Liver (tissue), 9 donors: ENCODE results near the gene RNASE8. TPM values are rescaled to one million over a fixed set of nuclear protein-coding genes. Genes with fewer than 3 reads are reported as not detected.

Experiments
- DNase-seq: peaks from one replicate; pipeline ENCODE4 v3.0.0-alpha.2; 2017; ENCODE audit warnings: low spot score
- H3K27ac ChIP-seq, 2 donors: one replicate each; pipeline ENCODE4 v1.7.0; 2013; ENCODE audit warnings: inconsistent platforms in 2 of 2, low read length in 2 of 2, control low read depth in 1 of 2, low read depth in 1 of 2, mild to moderate bottlenecking in 1 of 2
- H3K27me3 ChIP-seq, 4 donors: one replicate each; pipeline versions ENCODE4 v1.6.1 to v1.7.0; 2013; ENCODE audit warnings: low read length in 3 of 4, inconsistent platforms in 1 of 4, mild to moderate bottlenecking in 1 of 4, moderate library complexity in 1 of 4; ENCODE audit not compliant: control insufficient read depth in 4 of 4, insufficient read depth in 4 of 4
- H3K36me3 ChIP-seq, 4 donors: one replicate each; pipeline versions ENCODE4 v1.6.1 to v1.7.0; 2013; ENCODE audit warnings: low read length in 3 of 4, mild to moderate bottlenecking in 3 of 4, low read depth in 1 of 4, moderate library complexity in 1 of 4; ENCODE audit not compliant: control insufficient read depth in 4 of 4, insufficient read depth in 3 of 4
- H3K4me1 ChIP-seq, 4 donors: one replicate each; pipeline versions ENCODE4 v1.6.1 to v1.7.0; 2013; ENCODE audit warnings: low read length in 3 of 4, mild to moderate bottlenecking in 3 of 4, moderate library complexity in 1 of 4; ENCODE audit not compliant: control insufficient read depth in 4 of 4, insufficient read depth in 4 of 4
- H3K4me3 ChIP-seq, 3 donors: one replicate each; pipeline versions ENCODE4 v1.6.1 to v1.7.0; 2013; ENCODE audit warnings: low read length in 3 of 3, control low read depth in 1 of 3, low read depth in 1 of 3, mild to moderate bottlenecking in 1 of 3
- H3K9ac ChIP-seq, 2 donors: one replicate each; pipeline ENCODE4 v1.7.0; 2013; ENCODE audit warnings: low read length in 2 of 2, mild to moderate bottlenecking in 2 of 2, moderate library complexity in 2 of 2, control low read depth in 1 of 2, low read depth in 1 of 2
- H3K9me3 ChIP-seq, 4 donors: one replicate each; pipeline versions ENCODE4 v1.6.1 to v1.7.0; 2013; ENCODE audit warnings: low read length in 3 of 4; ENCODE audit not compliant: control insufficient read depth in 4 of 4
- CTCF ChIP-seq: fragments of 150-350 bp; IDR thresholded peaks from 2 replicates; pipeline ENCODE4 v1.5.1; 2017; ENCODE audit warnings: improper control_type of control experiment, low read depth, low read length; ENCODE audit not compliant: missing input control
- EGR1 ChIP-seq, 2 donors: IDR thresholded peaks; 2 replicates each; pipeline ENCODE4 v1.6.1; 2016 to 2018; ENCODE audit warnings: antibody characterized with exemption in 2 of 2, low read depth in 2 of 2
- FOXA1 ChIP-seq: IDR thresholded peaks from 2 replicates; pipeline ENCODE4 v1.6.1; 2016; ENCODE audit warnings: antibody characterized with exemption
- FOXA2 ChIP-seq: IDR thresholded peaks from 2 replicates; pipeline ENCODE4 v1.6.1; 2016; ENCODE audit warnings: antibody characterized with exemption
- GABPA ChIP-seq, 2 donors: IDR thresholded peaks in 1 of 2; conservative IDR thresholded peaks in 1 of 2; 2 replicates each; pipeline ENCODE4 v1.6.1; 2016; ENCODE audit warnings: antibody characterized with exemption in 2 of 2, mild to moderate bottlenecking in 1 of 2, moderate library complexity in 1 of 2
- HNF4A ChIP-seq, 2 donors: conservative IDR thresholded peaks; 2 replicates each; pipeline ENCODE4 v1.6.1; 2016; ENCODE audit warnings: antibody characterized with exemption in 2 of 2, mild to moderate bottlenecking in 2 of 2
- HNF4G ChIP-seq: IDR thresholded peaks from 2 replicates; pipeline ENCODE4 v1.6.1; 2016; ENCODE audit warnings: antibody characterized with exemption
- JUND ChIP-seq, 2 donors: IDR thresholded peaks; 2 replicates each; pipeline ENCODE4 v1.6.1; 2016; ENCODE audit warnings: antibody characterized with exemption in 2 of 2
- NR2F2 ChIP-seq: IDR thresholded peaks from 2 replicates; pipeline ENCODE4 v1.6.1; 2016; ENCODE audit warnings: antibody characterized with exemption
- RAD21 ChIP-seq, 2 donors: IDR thresholded peaks; 2 replicates each; pipeline ENCODE4 v1.6.1; 2016; ENCODE audit warnings: antibody characterized with exemption in 2 of 2, mild to moderate bottlenecking in 2 of 2
- RXRA ChIP-seq, 2 donors: IDR thresholded peaks; 2 replicates each; pipeline ENCODE4 v1.6.1; 2017 to 2018; ENCODE audit warnings: antibody characterized with exemption in 2 of 2, mild to moderate bottlenecking in 1 of 2
- SP1 ChIP-seq: IDR thresholded peaks from 2 replicates; pipeline ENCODE4 v1.6.1; 2018; ENCODE audit warnings: antibody characterized with exemption, mild to moderate bottlenecking
- TAF1 ChIP-seq: conservative IDR thresholded peaks from 2 replicates; pipeline ENCODE4 v1.6.1; 2016; ENCODE audit warnings: antibody characterized with exemption, mild to moderate bottlenecking
- YY1 ChIP-seq: IDR thresholded peaks from 2 replicates; pipeline ENCODE4 v1.6.1; 2016; ENCODE audit warnings: antibody characterized with exemption, mild to moderate bottlenecking
- ZBTB33 ChIP-seq: IDR thresholded peaks from 2 replicates; pipeline ENCODE4 v1.6.1; 2016; ENCODE audit warnings: antibody characterized with exemption
- WGBS: extraction: QIAGEN DNeasy Blood & Tissue Kit; methylation state at CpG from one replicate; pipeline ENCODE4 v1.1.7; 2013; 5-methylcytosine and 5-hydroxymethylcytosine counted together
- polyA plus RNA-seq, 2 donors: library from polyadenylated mRNA; stranded (reverse) in 1 of 2; unstranded in 1 of 2; fragments of 200-250 nt in 1 of 2; fragments of >200 nt in 1 of 2; fragmentation: Nextera tagmentation in 1 of 2; extraction: Ambion mirVana in 1 of 2; gene quantifications; one replicate each; pipeline versions ENCODE4 v1.2.1 to v1.2.3, GENCODE V29; 2013 to 2015
- total RNA-seq, 2 donors: library from RNA; depleted of rRNA; stranded (reverse); fragments of >200 nt; gene quantifications; one replicate each; pipeline ENCODE4 v1.2.3, GENCODE V29; 2014
- TF ChIP-seq, protein P1 (sequence below): IDR thresholded peaks from 2 replicates; pipeline ENCODE4 v1.6.1; 2016; ENCODE audit warnings: antibody characterized with exemption
- TF ChIP-seq, protein P2 (sequence below): IDR thresholded peaks from 2 replicates; pipeline ENCODE4 v1.6.1; 2016; ENCODE audit warnings: antibody characterized with exemption
- TF ChIP-seq, protein P3 (sequence below): IDR thresholded peaks from 2 replicates; pipeline ENCODE4 v1.6.1; 2016; ENCODE audit warnings: antibody characterized with exemption, mild to moderate bottlenecking
- donor health status: healthy.
- donor health status: healthy.
- donor health status: healthy.
- donor health status: healthy.
- donor health status: healthy.

RNASE8 gene
- total and polyA plus RNA-seq, 4 donors, result not detected

GRCh38 chr14:21093769-21094681 lies 36.4 kb downstream of the RNASE8 start:
- no peaks in the 10 kb centered on the region for H3K27me3 ChIP-seq
- TF ChIP-seq EGR1 (IDR thresholded peaks at IDR 0.05; ENCODE audit: low read depth in 2 of 2), result no peak
- no peak for TF ChIP-seq YY1
- TF ChIP-seq HNF4A (conservative IDR thresholded peaks at IDR 0.05), result no peak
- no peak for TF ChIP-seq JUND (IDR thresholded peaks at IDR 0.05)
- no peak for TF ChIP-seq HNF4G
- no peak for TF ChIP-seq TAF1
- TF ChIP-seq, protein P1, sequence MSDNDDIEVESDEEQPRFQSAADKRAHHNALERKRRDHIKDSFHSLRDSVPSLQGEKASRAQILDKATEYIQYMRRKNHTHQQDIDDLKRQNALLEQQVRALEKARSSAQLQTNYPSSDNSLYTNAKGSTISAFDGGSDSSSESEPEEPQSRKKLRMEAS, result no peak
- no peak for TF ChIP-seq CTCF
- TF ChIP-seq, protein P2, sequence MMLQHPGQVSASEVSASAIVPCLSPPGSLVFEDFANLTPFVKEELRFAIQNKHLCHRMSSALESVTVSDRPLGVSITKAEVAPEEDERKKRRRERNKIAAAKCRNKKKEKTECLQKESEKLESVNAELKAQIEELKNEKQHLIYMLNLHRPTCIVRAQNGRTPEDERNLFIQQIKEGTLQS, result no peak
- no peak for TF ChIP-seq NR2F2
- TF ChIP-seq RAD21 (IDR thresholded peaks at IDR 0.05), result no peak
- TF ChIP-seq, protein P3, sequence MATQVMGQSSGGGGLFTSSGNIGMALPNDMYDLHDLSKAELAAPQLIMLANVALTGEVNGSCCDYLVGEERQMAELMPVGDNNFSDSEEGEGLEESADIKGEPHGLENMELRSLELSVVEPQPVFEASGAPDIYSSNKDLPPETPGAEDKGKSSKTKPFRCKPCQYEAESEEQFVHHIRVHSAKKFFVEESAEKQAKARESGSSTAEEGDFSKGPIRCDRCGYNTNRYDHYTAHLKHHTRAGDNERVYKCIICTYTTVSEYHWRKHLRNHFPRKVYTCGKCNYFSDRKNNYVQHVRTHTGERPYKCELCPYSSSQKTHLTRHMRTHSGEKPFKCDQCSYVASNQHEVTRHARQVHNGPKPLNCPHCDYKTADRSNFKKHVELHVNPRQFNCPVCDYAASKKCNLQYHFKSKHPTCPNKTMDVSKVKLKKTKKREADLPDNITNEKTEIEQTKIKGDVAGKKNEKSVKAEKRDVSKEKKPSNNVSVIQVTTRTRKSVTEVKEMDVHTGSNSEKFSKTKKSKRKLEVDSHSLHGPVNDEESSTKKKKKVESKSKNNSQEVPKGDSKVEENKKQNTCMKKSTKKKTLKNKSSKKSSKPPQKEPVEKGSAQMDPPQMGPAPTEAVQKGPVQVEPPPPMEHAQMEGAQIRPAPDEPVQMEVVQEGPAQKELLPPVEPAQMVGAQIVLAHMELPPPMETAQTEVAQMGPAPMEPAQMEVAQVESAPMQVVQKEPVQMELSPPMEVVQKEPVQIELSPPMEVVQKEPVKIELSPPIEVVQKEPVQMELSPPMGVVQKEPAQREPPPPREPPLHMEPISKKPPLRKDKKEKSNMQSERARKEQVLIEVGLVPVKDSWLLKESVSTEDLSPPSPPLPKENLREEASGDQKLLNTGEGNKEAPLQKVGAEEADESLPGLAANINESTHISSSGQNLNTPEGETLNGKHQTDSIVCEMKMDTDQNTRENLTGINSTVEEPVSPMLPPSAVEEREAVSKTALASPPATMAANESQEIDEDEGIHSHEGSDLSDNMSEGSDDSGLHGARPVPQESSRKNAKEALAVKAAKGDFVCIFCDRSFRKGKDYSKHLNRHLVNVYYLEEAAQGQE, result no peak
- TF ChIP-seq RXRA (IDR thresholded peaks at IDR 0.05), result no peak
- no peak for TF ChIP-seq SP1
- no peak for TF ChIP-seq GABPA (IDR thresholded peaks at IDR 0.05 in 1 of 2, conservative IDR thresholded peaks at IDR 0.05 in 1 of 2)
- no peak for TF ChIP-seq FOXA1
- no peak for TF ChIP-seq FOXA2
- no peak for TF ChIP-seq ZBTB33
- WGBS, result 79% methylated on average over 7 of the region's 7 CpGs
- H3K36me3 ChIP-seq, result peaks cover 5 to 12% (median 9%) of the 10 kb centered on the region in 4 donors
- no peak overlapping the region for H3K9ac ChIP-seq
- no peak for DNase-seq
- H3K4me3 ChIP-seq, result no peak overlapping the region
- no peaks in the 10 kb centered on the region for H3K9me3 ChIP-seq
- H3K4me1 ChIP-seq, result peaks cover 0 to 12% (median 4%) of the 10 kb centered on the region in 4 donors
- no peak overlapping the region for H3K27ac ChIP-seq
